GM19239 (cell line): ENCODE measurements around the gene HS6ST1.
A peak's percentile ranks its signal among the peaks of the same experiment; 100 is the strongest.
"Not testable (repeated sequence)": the region's sequence is repeated elsewhere in the genome, so short reads cannot be mapped to it uniquely, and the experiment has no call there.

Experiments used
- DNase-seq: peaks from one replicate; pipeline ENCODE4 v3.0.0; 2011; ENCODE audit warnings: low spot score; ENCODE audit not compliant: insufficient read length
- FAIRE-seq: peaks from 2 replicates; lab custom pipeline; 2011; peaks lifted over from hg19 to GRCh38; lab: Jason Lieb, UNC

Gene HS6ST1

GRCh38 chr2:128323555-128323931 is 4.9 kb upstream of the HS6ST1 start:
- DNase-seq (no peak), FAIRE-seq (no peak)

- DNase-seq (no peak), FAIRE-seq (no peak)
Measured at GRCh38 chr2:128322715-128323554, 4.3 kb upstream of the HS6ST1 start.

GRCh38 chr2:128321784-128322714 is 3.4 kb upstream of the HS6ST1 start:
- peak; percentile 82 for FAIRE-seq
- DNase-seq = peak; percentile 90

GRCh38 chr2:128320906-128321771 is 2.5 kb upstream of the HS6ST1 start:
- no peak for DNase-seq
- FAIRE-seq = no peak

- no peak for DNase-seq
- no peak for FAIRE-seq
Measured at GRCh38 chr2:128320192-128320905, 1.7 kb upstream of the HS6ST1 start.

- FAIRE-seq (no peak), DNase-seq (no peak)
Measured at GRCh38 chr2:128319631-128320191, 1.0 kb upstream of the HS6ST1 start.

- not testable (repeated sequence) for DNase-seq, FAIRE-seq
Measured at GRCh38 chr2:128318245-128318644, 423 bp downstream of the HS6ST1 start.

GRCh38 chr2:128317899-128318225 is 806 bp downstream of the HS6ST1 start:
- not testable (repeated sequence) for FAIRE-seq, DNase-seq

- peak; percentile 80 for DNase-seq
- peak; percentile 83 for FAIRE-seq
Measured at GRCh38 chr2:128317181-128317898, 1.3 kb downstream of the HS6ST1 start.

GRCh38 chr2:128316777-128317180 is 1.9 kb downstream of the HS6ST1 start:
- DNase-seq = no peak
- no peak for FAIRE-seq

- DNase-seq (no peak), FAIRE-seq (no peak)
Measured at GRCh38 chr2:128315829-128316776, 2.6 kb downstream of the HS6ST1 start.

GRCh38 chr2:128315122-128315828 is 3.4 kb downstream of the HS6ST1 start:
- DNase-seq (no peak), FAIRE-seq (no peak)

GRCh38 chr2:128314348-128315121 is 4.1 kb downstream of the HS6ST1 start:
- FAIRE-seq (no peak), DNase-seq (no peak)

- DNase-seq (no peak), FAIRE-seq (no peak)
Measured at GRCh38 chr2:128313931-128314347, 4.7 kb downstream of the HS6ST1 start.

- FAIRE-seq = no peak
- no peak for DNase-seq
Measured at GRCh38 chr2:128313091-128313836, 5.4 kb downstream of the HS6ST1 start.

GRCh38 chr2:128312411-128312810 is 6.3 kb downstream of the HS6ST1 start:
- no peak for FAIRE-seq

More at GRCh38 chr2:128312411-128312810, 6.3 kb downstream of the HS6ST1 start:
- no peak for DNase-seq
